DND-41 (cell line): ENCODE measurements around the gene SURF6.

Experiments used
- EZH2 ChIP-seq: IDR thresholded peaks from 3 replicates; pipeline ENCODE4 v1.6.1; 2012; ENCODE audit warnings: borderline replicate concordance, low read depth, mild to moderate bottlenecking, moderate library complexity, low read length, inconsistent platforms; ENCODE audit not compliant: severe bottlenecking
- TF ChIP-seq, protein P1 (sequence below): IDR thresholded peaks from 2 replicates; pipeline ENCODE4 v1.5.1; 2012; ENCODE audit warnings: borderline replicate concordance, low read length, moderate library complexity, mild to moderate bottlenecking; ENCODE audit not compliant: poor library complexity, severe bottlenecking; ENCODE audit errors: extremely low read depth

DNA sequence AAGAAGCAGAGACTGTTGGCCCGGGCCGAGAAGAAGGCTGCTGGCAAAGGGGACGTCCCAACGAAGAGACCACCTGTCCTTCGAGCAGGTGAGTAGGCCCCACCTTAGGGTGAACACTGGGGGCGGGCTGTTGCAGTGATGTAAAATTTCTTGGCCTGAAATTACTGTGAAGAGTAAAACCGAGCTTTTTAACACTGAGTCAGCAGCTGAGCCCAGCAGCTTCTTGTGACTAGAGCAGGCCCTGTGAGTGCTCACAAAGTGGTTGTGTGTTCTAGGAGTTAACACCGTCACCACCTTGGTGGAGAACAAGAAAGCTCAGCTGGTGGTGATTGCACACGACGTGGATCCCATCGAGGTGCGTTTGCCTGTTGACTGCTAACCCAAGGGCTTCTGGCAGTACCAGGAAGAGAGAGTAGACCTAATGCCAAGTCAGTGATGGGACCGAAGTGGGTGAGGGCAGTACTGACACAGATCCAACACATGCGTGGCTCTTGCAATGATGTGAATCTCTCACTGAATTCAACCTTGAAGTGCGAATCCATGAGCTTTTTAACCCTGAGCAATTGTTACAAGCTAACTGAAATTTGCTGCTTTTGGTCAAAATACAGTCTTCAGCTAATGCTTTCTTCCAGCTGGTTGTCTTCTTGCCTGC is 14.1 kb upstream of the SURF6 start:
- TF ChIP-seq, protein P1, sequence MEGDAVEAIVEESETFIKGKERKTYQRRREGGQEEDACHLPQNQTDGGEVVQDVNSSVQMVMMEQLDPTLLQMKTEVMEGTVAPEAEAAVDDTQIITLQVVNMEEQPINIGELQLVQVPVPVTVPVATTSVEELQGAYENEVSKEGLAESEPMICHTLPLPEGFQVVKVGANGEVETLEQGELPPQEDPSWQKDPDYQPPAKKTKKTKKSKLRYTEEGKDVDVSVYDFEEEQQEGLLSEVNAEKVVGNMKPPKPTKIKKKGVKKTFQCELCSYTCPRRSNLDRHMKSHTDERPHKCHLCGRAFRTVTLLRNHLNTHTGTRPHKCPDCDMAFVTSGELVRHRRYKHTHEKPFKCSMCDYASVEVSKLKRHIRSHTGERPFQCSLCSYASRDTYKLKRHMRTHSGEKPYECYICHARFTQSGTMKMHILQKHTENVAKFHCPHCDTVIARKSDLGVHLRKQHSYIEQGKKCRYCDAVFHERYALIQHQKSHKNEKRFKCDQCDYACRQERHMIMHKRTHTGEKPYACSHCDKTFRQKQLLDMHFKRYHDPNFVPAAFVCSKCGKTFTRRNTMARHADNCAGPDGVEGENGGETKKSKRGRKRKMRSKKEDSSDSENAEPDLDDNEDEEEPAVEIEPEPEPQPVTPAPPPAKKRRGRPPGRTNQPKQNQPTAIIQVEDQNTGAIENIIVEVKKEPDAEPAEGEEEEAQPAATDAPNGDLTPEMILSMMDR, result no peak
- no peak for TF ChIP-seq EZH2
